Cardiac fibroblast (primary cell): Measurements from ENCODE around the gene CBY1.
"Not testable (repeated sequence)": the region's sequence is repeated elsewhere in the genome, so short reads cannot be mapped to it uniquely, and the experiment has no call there.

Experiments
- DNase-seq, 2 donors: peaks; one replicate each; pipeline versions ENCODE4 v3.0.0 to v3.0.0-alpha.2; 2010; ENCODE audit warnings: low read depth in 2 of 2
- H3K4me3 ChIP-seq, 2 donors: replicated peaks in 1 of 2; 1 replicate in 1 of 2; 2 replicates in 1 of 2; pipeline ENCODE4 v1.5.1; 2011; ENCODE audit warnings: low read depth in 2 of 2, low read length in 2 of 2, mild to moderate bottlenecking in 2 of 2, moderate library complexity in 1 of 2
- CTCF ChIP-seq: IDR thresholded peaks from one replicate; pipeline ENCODE4 v1.5.1; 2011; ENCODE audit warnings: low read depth, mild to moderate bottlenecking, low read length, inconsistent platforms

Gene CBY1

DNA sequence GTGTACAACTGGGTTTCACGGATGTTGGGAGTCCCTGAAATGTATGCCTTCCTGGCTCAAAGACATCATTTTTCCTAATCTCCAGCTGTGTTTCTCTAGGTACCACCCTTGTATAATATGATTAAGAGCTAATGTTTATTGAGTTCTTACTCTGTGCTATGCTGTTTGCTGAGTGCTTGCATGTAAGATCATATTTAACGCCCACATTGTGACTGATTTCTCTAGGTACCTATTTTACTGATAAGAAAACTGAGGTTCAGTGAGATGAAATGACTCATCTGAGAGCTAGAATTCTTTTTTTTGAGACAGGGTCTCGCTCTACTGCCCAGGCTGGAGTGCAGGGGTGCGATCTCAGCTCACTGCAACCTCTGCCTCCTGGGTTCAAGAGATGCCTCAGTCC, 42.9 kb upstream of the CBY1 start:
- H3K4me3 ChIP-seq = no peak overlapping the region
- no peak for TF ChIP-seq CTCF
- no peak for DNase-seq

- DNase-seq = peak in 1 of 2 donors; percentile 24
- H3K4me3 ChIP-seq = no peak overlapping the region
- no peak for TF ChIP-seq CTCF
Measured at GRCh38 chr22:38614332-38615063, 41.9 kb upstream of the CBY1 start.

- not testable (repeated sequence) for H3K4me3 ChIP-seq, DNase-seq
Measured at GRCh38 chr22:38615064-38615405, 41.4 kb upstream of the CBY1 start.

DNA sequence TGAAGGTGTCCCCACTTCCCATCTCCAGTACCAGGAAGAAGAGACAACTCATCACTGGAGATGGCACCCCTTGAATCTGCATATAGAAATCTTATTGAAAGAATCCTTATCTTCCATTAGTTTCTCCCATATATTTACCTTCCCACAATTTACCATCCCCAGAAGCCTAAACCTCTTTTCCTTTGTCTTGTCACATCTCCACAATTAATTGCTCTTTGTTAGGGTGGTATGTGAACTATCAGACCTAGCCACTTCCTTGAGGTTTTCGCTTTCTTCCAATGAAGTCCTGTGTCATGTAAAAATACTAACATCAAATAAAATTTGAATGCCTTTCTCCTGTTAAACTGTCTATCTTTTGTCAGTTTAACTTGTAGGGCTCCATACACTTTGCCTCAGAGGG, 38.2 kb upstream of the CBY1 start:
- H3K4me3 ChIP-seq = no peak overlapping the region
- no peak for TF ChIP-seq CTCF
- DNase-seq = no peak

GRCh38 chr22:38618682-38619081, 37.8 kb upstream of the CBY1 start:
- no peak overlapping the region for H3K4me3 ChIP-seq
- no peak for TF ChIP-seq CTCF
- peak; percentile 11 to 68 for DNase-seq

GRCh38 chr22:38623351-38623750, 33.1 kb upstream of the CBY1 start:
- no peak for DNase-seq
- no peak for TF ChIP-seq CTCF
- no peak overlapping the region for H3K4me3 ChIP-seq

DNA sequence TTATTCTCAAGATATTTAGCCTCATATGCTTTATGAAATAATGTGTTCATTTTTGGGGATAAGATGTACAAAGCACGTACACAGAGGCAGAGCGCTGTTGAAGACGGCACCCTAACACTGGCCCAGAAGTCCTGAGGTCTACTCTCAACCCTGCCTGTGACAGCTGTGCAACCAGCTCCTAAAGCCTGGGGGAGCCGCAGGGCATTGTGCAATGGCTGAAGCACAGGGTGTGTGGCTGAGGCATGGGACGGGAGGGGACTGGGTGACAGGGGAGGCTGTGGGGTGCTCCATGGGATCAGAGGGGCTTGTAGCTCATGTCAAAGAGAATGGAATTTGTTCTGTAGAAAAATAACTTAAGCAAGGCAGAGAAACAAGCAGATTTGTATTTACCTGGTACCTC, 28.0 kb upstream of the CBY1 start:
- TF ChIP-seq CTCF = no peak
- no peak for DNase-seq
- no peak overlapping the region for H3K4me3 ChIP-seq
